Activated CD8-positive, alpha-beta T cell treated with anti-CD3 and anti-CD28 coated beads for 36 hours (primary cell): ENCODE measurements around the gene KRTAP2-1. TPM values are rescaled to one million over a fixed set of nuclear protein-coding genes. Genes with fewer than 3 reads are reported as not detected.
"Not testable (repeated sequence)": the region's sequence is repeated elsewhere in the genome, so short reads cannot be mapped to it uniquely, and the experiment has no call there.

ENCODE experiments used
- ATAC-seq: fragments of 200-7000 bp; cut with Tn5 transposase; one replicate; pipeline ENCODE4 v1.10.0; 2021; ENCODE audit warnings: mild to moderate bottlenecking, moderate library complexity
- CTCF ChIA-PET: fragments of 350-600 bp; sonication (Branson Sonifier 250); formaldehyde crosslinking; loops from one replicate; lab custom pipeline; 2021; ENCODE audit warnings: antibody characterized with exemption; lab: Charles Lee
- POLR2A ChIA-PET: fragments of 350-600 bp; sonication (Branson Sonifier 250); formaldehyde crosslinking; loops from one replicate; lab custom pipeline; 2021; ENCODE audit warnings: antibody characterized with exemption; lab: Charles Lee
- DNase-seq: peaks from one replicate; pipeline ENCODE4 v3.0.0-alpha.2; 2020
- H3K27ac Mint-ChIP-seq: one replicate; pipeline ENCODE4 v1.8.0; 2021; ENCODE audit warnings: mild to moderate bottlenecking, mixed read lengths
- H3K27me3 Mint-ChIP-seq: one replicate; pipeline ENCODE4 v1.8.0; 2021; ENCODE audit warnings: mixed read lengths
- H3K36me3 Mint-ChIP-seq: one replicate; pipeline ENCODE4 v1.8.0; 2021; ENCODE audit warnings: low read depth, mixed read lengths
- H3K4me1 Mint-ChIP-seq: one replicate; pipeline ENCODE4 v1.8.0; 2021; ENCODE audit warnings: low read depth, mixed read lengths
- H3K4me3 Mint-ChIP-seq: one replicate; pipeline ENCODE4 v1.8.0; 2021; ENCODE audit warnings: mild to moderate bottlenecking, moderate library complexity, mixed read lengths
- H3K9me3 Mint-ChIP-seq: one replicate; pipeline ENCODE4 v1.8.0; 2021; ENCODE audit warnings: mixed read lengths
- intact Hi-C: fragments of 100-400 bp; cut with micrococcal nuclease; formaldehyde crosslinking; loops from one replicate; pipeline ENCODE4 v1.10.0; 2022
- total RNA-seq, 2 experiments: library from RNA; stranded (reverse); gene quantifications; one replicate each; pipeline ENCODE4 v1.2.3, GENCODE V29; 2021
- TF ChIP-seq, protein P1 (sequence below): fragments of 200-600 bp; IDR thresholded peaks from one replicate; pipeline ENCODE4 v1.8.0; 2022; ENCODE audit warnings: antibody characterized with exemption, mild to moderate bottlenecking

Gene KRTAP2-1
- total RNA-seq, 2 experiments from 2014 or later = not detected

DNA sequence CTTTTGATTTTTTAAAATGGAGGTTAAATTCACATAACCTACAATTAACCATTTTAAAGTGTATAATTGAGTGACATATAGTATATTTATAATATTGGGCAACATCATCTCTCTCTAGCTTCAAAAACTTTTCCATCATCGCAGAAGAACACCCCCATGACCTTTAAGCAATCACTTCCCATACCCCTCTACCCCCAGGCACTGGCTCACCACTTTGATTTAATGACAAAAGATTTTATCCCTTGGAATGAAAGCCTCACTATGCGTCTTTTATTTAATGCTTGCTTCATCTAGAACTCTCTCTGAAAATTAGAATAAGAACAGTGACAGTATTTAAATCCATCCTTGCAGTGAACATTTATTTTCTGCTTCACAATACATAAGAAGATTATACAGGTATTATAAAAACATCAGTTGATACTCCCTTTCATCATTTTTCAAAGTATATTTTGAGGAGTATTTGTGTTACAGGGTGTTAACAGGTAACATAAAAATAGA is 9.2 kb downstream of the KRTAP2-1 start:
- ChIA-PET CTCF (interaction anchor here (0.8 kb wide), 1 partner anchor 21 kb away, joined by 3 read pairs; no protein-coding TSS in a partner anchor), POLR2A (no interaction called here)
- TF ChIP-seq, protein P1, sequence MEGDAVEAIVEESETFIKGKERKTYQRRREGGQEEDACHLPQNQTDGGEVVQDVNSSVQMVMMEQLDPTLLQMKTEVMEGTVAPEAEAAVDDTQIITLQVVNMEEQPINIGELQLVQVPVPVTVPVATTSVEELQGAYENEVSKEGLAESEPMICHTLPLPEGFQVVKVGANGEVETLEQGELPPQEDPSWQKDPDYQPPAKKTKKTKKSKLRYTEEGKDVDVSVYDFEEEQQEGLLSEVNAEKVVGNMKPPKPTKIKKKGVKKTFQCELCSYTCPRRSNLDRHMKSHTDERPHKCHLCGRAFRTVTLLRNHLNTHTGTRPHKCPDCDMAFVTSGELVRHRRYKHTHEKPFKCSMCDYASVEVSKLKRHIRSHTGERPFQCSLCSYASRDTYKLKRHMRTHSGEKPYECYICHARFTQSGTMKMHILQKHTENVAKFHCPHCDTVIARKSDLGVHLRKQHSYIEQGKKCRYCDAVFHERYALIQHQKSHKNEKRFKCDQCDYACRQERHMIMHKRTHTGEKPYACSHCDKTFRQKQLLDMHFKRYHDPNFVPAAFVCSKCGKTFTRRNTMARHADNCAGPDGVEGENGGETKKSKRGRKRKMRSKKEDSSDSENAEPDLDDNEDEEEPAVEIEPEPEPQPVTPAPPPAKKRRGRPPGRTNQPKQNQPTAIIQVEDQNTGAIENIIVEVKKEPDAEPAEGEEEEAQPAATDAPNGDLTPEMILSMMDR = no peak
- H3K27me3 Mint-ChIP-seq = peaks cover 3% of the 10 kb centered on the region
- intact Hi-C loops = no loop called here
- no peaks in the 10 kb centered on the region for H3K4me1 Mint-ChIP-seq
- no peak overlapping the region for H3K27ac Mint-ChIP-seq
- no peaks in the 10 kb centered on the region for H3K36me3 Mint-ChIP-seq
- no peak for ATAC-seq
- peaks cover 1% of the 10 kb centered on the region for H3K9me3 Mint-ChIP-seq
- no peak for DNase-seq
- no peak overlapping the region for H3K4me3 Mint-ChIP-seq

DNA sequence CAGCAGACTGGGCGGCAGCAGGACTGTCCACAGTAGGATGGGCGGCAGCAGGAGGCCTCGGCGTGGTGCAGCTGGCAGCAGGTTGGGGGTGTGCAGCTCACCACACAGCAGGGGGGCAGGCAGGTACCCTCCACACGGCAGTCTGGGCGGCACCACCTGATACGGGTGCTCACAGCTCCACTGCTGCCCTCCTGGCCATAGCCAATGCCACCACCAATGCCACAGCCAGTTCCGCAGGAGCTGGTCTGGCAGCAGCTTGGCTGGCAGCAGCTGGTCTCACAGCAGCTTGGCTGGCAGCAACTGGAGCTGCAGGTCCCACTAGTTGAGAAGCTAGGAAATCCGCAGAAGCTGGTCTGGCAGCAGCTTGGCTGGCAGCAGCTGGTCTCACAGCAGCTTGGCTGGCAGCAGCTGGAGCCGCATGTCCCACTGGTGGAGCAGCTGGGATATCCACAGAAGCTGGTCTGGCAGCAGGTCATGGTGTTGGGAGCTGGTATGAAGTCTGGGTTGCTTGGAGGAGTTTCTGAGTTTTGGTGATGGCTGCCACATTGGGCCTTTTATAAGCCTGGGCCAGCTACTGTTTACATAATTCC is 12.7 kb downstream of the KRTAP2-1 start, which contains the start of gene KRTAP1-3:
Gene KRTAP1-3 (minus strand): TSS at position 529 of the 590 bp plus-strand sequence. CDS start 53 bp downstream, at position 476.
- DNase-seq, H3K9me3 Mint-ChIP-seq, POLR2A ChIA-PET, CTCF ChIA-PET, H3K4me3 Mint-ChIP-seq, ATAC-seq, H3K36me3 Mint-ChIP-seq, intact Hi-C loops, H3K4me1 Mint-ChIP-seq, H3K27ac Mint-ChIP-seq: not testable (repeated sequence)
- H3K27me3 Mint-ChIP-seq = peaks cover 13% of the 10 kb centered on the region

DNA sequence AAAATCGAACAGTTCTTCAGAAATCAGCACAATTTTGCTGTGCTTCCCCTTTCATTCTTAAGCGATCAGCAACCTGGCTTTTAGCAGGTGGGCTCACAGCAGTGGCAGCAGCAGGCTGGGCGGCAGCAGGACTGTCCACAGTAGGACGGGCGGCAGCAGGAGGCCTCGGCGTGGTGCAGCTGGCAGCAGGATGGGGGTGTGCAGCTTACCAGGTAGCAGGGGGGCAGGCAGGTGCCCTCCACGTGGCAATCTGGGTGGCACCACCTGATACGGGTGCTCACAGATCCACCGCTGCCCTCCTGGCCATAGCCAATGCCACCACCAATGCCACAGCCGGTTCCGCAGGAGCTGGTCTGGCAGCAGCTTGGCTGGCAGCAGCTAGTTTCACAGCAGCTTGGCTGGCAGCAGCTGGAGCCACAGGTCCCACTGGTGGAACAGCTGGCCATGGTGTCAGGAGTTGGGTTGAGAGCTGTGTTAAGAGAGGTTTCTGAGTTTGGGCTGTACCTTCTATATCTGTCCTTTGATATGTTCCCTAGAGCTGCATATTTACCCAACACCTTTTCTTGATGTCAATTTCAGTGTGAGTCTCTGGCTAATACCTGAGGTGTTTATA is 17.4 kb downstream of the KRTAP2-1 start, which contains the start of gene KRTAP1-4:
Gene KRTAP1-4 (minus strand): TSS at position 563 of the 613 bp plus-strand sequence. CDS start 117 bp downstream, at position 446.
- Mint-ChIP-seq H3K4me3 (no peak within 1 kb of the TSS), H3K9me3 (no peaks in the 10 kb centered on the region), H3K27ac (no peak within 1 kb of the TSS), H3K36me3 (no peaks in the 10 kb centered on the region), H3K4me1 (no peaks in the 10 kb centered on the region), H3K27me3 (peaks cover 19% of the 10 kb centered on the region)
- CTCF ChIA-PET = no interaction called here
- POLR2A ChIA-PET = no interaction called here
- DNase-seq (no peak), ATAC-seq (no peak)
- intact Hi-C loops = no loop called here
- TF ChIP-seq, protein P1 = no peak

DNA sequence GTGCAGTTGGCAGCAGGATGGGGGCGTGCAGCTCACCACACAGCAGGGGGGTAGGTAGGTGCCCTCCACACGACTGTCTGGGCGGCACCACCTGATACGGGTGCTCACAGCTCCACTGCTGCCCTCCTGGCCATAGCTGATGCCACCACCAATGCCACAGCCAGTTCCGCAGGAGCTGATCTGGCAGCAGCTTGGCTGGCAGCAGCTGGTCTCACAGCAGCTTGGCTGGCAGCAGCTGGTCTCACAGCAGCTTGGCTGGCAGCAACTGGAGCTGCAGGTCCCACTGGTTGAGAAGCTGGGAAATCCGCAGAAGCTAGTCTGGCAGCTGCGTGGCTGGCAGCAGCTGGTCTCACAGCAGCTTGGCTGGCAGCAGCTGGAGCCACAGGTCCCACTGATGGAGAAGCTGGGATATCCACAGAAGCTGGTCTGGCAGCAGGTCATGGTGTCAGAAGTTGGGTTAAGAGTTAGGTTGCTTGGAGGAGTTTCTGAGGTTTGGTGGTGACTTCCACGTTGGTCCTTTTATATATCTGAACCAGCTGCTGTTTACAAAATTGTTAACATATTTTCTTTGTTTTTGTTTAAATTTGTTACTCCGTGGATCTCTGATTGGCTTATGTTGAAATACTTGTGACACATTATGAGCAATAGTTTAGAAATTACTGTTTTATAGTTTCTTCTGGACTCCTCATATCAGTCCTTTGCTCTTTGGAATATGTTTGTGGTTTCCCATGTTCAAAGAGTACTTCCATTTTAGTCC is 20.2 kb downstream of the KRTAP2-1 start, which contains the start of gene KRTAP1-5:
Gene KRTAP1-5 (minus strand): TSS at position 494 of the 757 bp plus-strand sequence. CDS start 53 bp downstream, at position 441.
- H3K4me3 Mint-ChIP-seq = no peak within 1 kb of the TSS
- no peaks in the 10 kb centered on the region for H3K9me3 Mint-ChIP-seq
- ChIA-PET POLR2A (no interaction called here), CTCF (no interaction called here)
- ATAC-seq (no peak), DNase-seq (no peak)
- TF ChIP-seq, protein P1 = no peak
- H3K36me3 Mint-ChIP-seq = no peaks in the 10 kb centered on the region
- H3K27me3 Mint-ChIP-seq = peaks cover 17% of the 10 kb centered on the region
- H3K4me1 Mint-ChIP-seq = no peaks in the 10 kb centered on the region
- no peak within 1 kb of the TSS for H3K27ac Mint-ChIP-seq
- intact Hi-C loops = no loop called here

GRCh38 chr17:41024697-41025096 is 22.4 kb downstream of the KRTAP2-1 start:
- Mint-ChIP-seq H3K4me1 (no peaks in the 10 kb centered on the region), H3K9me3 (no peaks in the 10 kb centered on the region), H3K27ac (no peak overlapping the region), H3K4me3 (no peak overlapping the region), H3K27me3 (peaks cover 6% of the 10 kb centered on the region), H3K36me3 (no peaks in the 10 kb centered on the region)
- POLR2A ChIA-PET = no interaction called here
- CTCF ChIA-PET = no interaction called here
- intact Hi-C loops = no loop called here
- TF ChIP-seq, protein P1 = no peak
- ATAC-seq (no peak), DNase-seq (no peak)
